ENCODE measurements around the gene POU2F3. TPM values are rescaled to one million over a fixed set of nuclear protein-coding genes. Genes with fewer than 3 reads are reported as not detected.

The POU2F3 gene
- total and polyA plus RNA-seq, 2 experiments from 2014 or later, result not detected

DNA sequence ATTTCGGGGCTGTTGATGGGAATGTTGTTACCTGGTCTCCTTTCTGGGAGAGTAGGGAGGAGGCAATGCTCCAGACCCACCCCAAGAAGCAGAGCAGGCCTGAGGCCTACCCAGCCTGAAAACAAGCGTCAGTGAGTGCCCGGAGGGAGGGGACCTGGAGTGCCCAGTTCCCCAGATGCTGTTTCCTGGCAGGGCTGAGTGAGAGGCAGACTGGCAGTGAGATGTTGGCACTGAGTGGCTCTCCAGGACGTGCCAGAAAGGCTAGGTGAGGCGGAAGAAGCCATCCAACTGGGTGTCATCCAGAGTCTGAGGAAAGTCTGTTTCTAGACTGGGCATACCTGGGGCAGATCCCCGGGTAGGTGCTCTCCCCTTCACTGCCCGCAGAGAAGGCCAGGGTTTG, 1.3 kb downstream of the POU2F3 start:
- TF ChIP-seq, protein P1, sequence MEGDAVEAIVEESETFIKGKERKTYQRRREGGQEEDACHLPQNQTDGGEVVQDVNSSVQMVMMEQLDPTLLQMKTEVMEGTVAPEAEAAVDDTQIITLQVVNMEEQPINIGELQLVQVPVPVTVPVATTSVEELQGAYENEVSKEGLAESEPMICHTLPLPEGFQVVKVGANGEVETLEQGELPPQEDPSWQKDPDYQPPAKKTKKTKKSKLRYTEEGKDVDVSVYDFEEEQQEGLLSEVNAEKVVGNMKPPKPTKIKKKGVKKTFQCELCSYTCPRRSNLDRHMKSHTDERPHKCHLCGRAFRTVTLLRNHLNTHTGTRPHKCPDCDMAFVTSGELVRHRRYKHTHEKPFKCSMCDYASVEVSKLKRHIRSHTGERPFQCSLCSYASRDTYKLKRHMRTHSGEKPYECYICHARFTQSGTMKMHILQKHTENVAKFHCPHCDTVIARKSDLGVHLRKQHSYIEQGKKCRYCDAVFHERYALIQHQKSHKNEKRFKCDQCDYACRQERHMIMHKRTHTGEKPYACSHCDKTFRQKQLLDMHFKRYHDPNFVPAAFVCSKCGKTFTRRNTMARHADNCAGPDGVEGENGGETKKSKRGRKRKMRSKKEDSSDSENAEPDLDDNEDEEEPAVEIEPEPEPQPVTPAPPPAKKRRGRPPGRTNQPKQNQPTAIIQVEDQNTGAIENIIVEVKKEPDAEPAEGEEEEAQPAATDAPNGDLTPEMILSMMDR (IDR thresholded peaks at IDR 0.05; ENCODE audit: poor library complexity), result no peak
- no peak for TF ChIP-seq EZH2 (IDR thresholded peaks at IDR 0.05; ENCODE audit: borderline replicate concordance)
- no peak for TF ChIP-seq EZH2phosphoT487 (IDR thresholded peaks at IDR 0.05; ENCODE audit: low read depth, severe bottlenecking, unreplicated experiment)
- no peak overlapping the region for H3K4me2 ChIP-seq
- no peak overlapping the region for H3K27ac ChIP-seq
- H2AFZ ChIP-seq, result no peak overlapping the region
- H3K4me3 ChIP-seq, result no peak overlapping the region
- H4K20me1 ChIP-seq (ENCODE audit: insufficient read depth, poor library complexity, severe bottlenecking), result no peaks in the 10 kb centered on the region
- no peaks in the 10 kb centered on the region for H3K36me3 ChIP-seq (replicated peaks; ENCODE audit: insufficient read depth, low read depth)
- H3K4me1 ChIP-seq (ENCODE audit: insufficient read depth), result peaks cover 3% of the 10 kb centered on the region
- H3K79me2 ChIP-seq, result no peaks in the 10 kb centered on the region
- 91% methylated on average over 7 of the region's 7 CpGs for WGBS (ENCODE audit: low lambda C conversion rate, missing lambda C conversion rate)
- H3K9me2 ChIP-seq (replicated peaks; ENCODE audit: insufficient read depth), result no peaks in the 10 kb centered on the region
- peaks cover 78% of the 10 kb centered on the region for H3K27me3 ChIP-seq
- DNase-seq (ENCODE audit: low spot score), result no peak
- no peaks in the 10 kb centered on the region for H3K9me3 ChIP-seq (ENCODE audit: low read depth)

DNA sequence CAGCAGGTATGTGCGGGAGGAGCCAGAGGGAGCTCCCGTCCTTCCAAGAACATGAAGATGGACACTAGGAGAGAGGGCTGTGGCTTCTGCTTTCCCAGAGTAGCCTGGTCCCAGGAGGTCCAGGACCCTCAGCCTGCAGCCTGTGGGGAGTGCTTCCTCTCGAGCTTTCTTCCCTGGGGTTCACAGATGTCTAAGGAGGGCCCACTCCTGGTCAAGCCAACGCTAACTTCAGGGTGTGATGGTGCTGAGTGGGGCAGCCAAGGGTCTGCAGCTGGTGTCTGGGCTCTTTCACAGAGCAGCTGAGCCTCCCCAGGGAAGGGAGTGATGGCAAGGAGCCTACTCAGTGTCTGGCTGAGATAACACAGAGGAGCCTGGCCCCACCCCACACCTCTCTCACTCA, 3.3 kb downstream of the POU2F3 start:
- Histone ChIP-seq H3K4me1 (ENCODE audit: insufficient read depth) (peaks cover 3% of the 10 kb centered on the region), H3K4me3 (no peak overlapping the region), H3K9me3 (ENCODE audit: low read depth) (no peaks in the 10 kb centered on the region), H3K79me2 (no peaks in the 10 kb centered on the region), H3K27ac (no peak overlapping the region), H4K20me1 (ENCODE audit: insufficient read depth, poor library complexity, severe bottlenecking) (no peaks in the 10 kb centered on the region), H3K4me2 (no peak overlapping the region), H3K27me3 (peaks cover 92% of the 10 kb centered on the region), H3K36me3 (replicated peaks; ENCODE audit: insufficient read depth, low read depth) (no peaks in the 10 kb centered on the region), H3K9me2 (replicated peaks; ENCODE audit: insufficient read depth) (no peaks in the 10 kb centered on the region), H2AFZ (no peak overlapping the region)
- DNase-seq (ENCODE audit: low spot score), result no peak
- TF ChIP-seq EZH2phosphoT487 (IDR thresholded peaks at IDR 0.05; ENCODE audit: low read depth, severe bottlenecking, unreplicated experiment) (no peak), EZH2 (IDR thresholded peaks at IDR 0.05; ENCODE audit: borderline replicate concordance) (no peak)
- TF ChIP-seq, protein P1 (IDR thresholded peaks at IDR 0.05; ENCODE audit: poor library complexity), result no peak
- WGBS (ENCODE audit: low lambda C conversion rate, missing lambda C conversion rate), result 72% methylated on average over 4 of the region's 4 CpGs

DNA sequence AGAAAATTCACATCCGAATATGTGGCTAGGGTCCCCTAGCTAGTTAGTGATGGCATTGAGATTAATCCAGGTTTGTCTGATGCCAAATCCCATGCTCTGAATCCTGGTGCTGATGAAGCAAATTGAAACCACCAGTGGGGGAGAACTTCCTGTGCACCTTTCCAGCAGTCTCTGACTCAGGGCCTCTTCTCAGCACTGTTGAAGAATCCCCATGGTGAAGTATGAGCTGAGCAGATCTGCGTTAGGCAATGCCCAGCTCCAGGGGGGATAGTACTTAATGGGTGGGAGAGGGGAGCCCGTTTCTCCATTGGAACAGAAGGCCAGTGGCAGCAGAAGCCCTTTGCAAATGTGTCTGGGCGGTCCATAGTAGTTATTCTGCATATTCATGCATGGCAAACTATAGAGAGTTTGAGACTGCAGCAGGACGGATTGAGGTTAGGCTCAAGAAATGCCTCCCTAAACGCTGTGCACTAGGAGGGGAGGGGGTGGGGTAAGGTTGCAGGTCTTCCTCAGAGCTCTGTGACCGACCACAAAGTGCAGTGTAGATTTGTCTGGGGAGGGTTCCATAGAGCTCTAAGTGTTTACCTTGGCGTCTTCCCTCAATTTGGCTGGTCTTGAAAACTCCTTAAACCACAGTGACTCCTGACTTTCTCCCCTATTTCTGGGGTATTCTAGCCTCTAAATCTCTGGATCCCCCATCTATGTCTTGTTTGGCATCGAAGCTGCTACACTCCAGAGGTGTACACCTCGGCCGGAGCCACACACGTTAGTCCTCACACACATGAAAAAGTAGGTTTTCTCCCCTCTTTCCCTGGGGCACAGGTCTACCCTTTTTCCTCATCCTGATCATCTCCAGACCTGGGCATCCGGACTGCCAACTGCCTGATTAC, 4.8 kb downstream of the POU2F3 start:
- H3K79me2 ChIP-seq, result no peaks in the 10 kb centered on the region
- H3K4me1 ChIP-seq (ENCODE audit: insufficient read depth), result peaks cover 3% of the 10 kb centered on the region
- DNase-seq (ENCODE audit: low spot score), result no peak
- no peak overlapping the region for H3K4me2 ChIP-seq
- H3K27me3 ChIP-seq, result peaks cover 94% of the 10 kb centered on the region
- H3K9me3 ChIP-seq (ENCODE audit: low read depth), result no peaks in the 10 kb centered on the region
- TF ChIP-seq EZH2phosphoT487 (IDR thresholded peaks at IDR 0.05; ENCODE audit: low read depth, severe bottlenecking, unreplicated experiment), result no peak
- TF ChIP-seq, protein P1 (IDR thresholded peaks at IDR 0.05; ENCODE audit: poor library complexity), result no peak
- no peak for TF ChIP-seq EZH2 (IDR thresholded peaks at IDR 0.05; ENCODE audit: borderline replicate concordance)
- H4K20me1 ChIP-seq (ENCODE audit: insufficient read depth, poor library complexity, severe bottlenecking), result no peaks in the 10 kb centered on the region
- H3K36me3 ChIP-seq (replicated peaks; ENCODE audit: insufficient read depth, low read depth), result no peaks in the 10 kb centered on the region
- 61% methylated on average over 13 of the region's 13 CpGs for WGBS (ENCODE audit: low lambda C conversion rate, missing lambda C conversion rate)
- no peak overlapping the region for H3K4me3 ChIP-seq
- no peak overlapping the region for H2AFZ ChIP-seq
- H3K27ac ChIP-seq, result no peak overlapping the region
- H3K9me2 ChIP-seq (replicated peaks; ENCODE audit: insufficient read depth), result no peaks in the 10 kb centered on the region
